GM12864 (cell line): ENCODE data around the gene CFAP77.

Experiments used
- DNase-seq: peaks from one replicate; pipeline ENCODE4 v3.0.0-alpha.2; 2011; ENCODE audit warnings: low read depth
- H3K4me3 ChIP-seq: 2 replicates; pipeline ENCODE4 v1.5.1; 2011; ENCODE audit warnings: mild to moderate bottlenecking, low read depth, low read length, control low read depth
- CTCF ChIP-seq: IDR thresholded peaks from 2 replicates; pipeline ENCODE4 v1.5.1; 2011; ENCODE audit warnings: low read depth, mild to moderate bottlenecking, moderate library complexity, low read length, control low read depth, inconsistent platforms; ENCODE audit errors: missing control alignments

The CFAP77 gene

GRCh38 chr9:132486706-132487350 is 76.8 kb downstream of the CFAP77 start:
- no peak overlapping the region; the same call in 1 of the 2 replicates for H3K4me3 ChIP-seq
- peak; percentile 12 for DNase-seq
- no peak for TF ChIP-seq CTCF

- no peak for TF ChIP-seq CTCF
- no peak for DNase-seq
- no peak overlapping the region for H3K4me3 ChIP-seq
These were observed 77.4 kb downstream of the CFAP77 start for GRCh38 chr9:132487351-132487791.

- no peak for DNase-seq
- no peak overlapping the region for H3K4me3 ChIP-seq
- TF ChIP-seq CTCF: no peak
These were observed 78.0 kb downstream of the CFAP77 start for GRCh38 chr9:132487980-132488535.

DNA sequence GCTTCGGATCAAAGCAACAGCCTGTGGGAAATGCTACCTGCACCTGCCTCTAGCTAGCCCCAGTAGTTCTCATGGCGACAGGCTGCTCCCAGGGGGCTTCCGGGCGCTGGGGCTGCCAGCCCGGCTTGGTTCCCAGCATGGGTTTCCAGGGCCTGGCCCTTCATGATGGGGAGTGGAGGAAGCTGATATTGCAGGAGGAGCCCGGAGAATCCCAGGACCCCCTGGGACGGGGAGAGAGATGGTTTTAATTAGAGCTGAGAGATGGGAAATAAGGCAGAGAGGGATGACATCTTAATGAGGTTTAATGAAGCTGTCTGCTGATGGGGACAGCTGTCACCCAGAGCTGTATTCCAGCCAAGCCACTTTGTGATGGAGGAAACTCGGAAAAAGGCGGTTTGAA is 78.6 kb downstream of the CFAP77 start:
- TF ChIP-seq CTCF: no peak
- no peak for DNase-seq
- no peak overlapping the region for H3K4me3 ChIP-seq

- no peak for TF ChIP-seq CTCF
- DNase-seq: no peak
- no peak overlapping the region for H3K4me3 ChIP-seq
These were observed 79.5 kb downstream of the CFAP77 start for GRCh38 chr9:132489536-132489935.

- no peak for TF ChIP-seq CTCF
- no peak for DNase-seq
These were observed 84.8 kb downstream of the CFAP77 start for GRCh38 chr9:132494857-132495256.

GRCh38 chr9:132497731-132498130 is 87.7 kb downstream of the CFAP77 start:
- H3K4me3 ChIP-seq: no peak overlapping the region
- no peak for DNase-seq
- no peak for TF ChIP-seq CTCF

More at GRCh38 chr9:132494857-132495256, 84.8 kb downstream of the CFAP77 start:
- no peak overlapping the region for H3K4me3 ChIP-seq
